Mucosa of descending colon (tissue), 3 donors: ENCODE measurements around the gene DENND1A. TPM values are rescaled to one million over a fixed set of nuclear protein-coding genes. Genes with fewer than 3 reads are reported as not detected.

Source experiments
- ATAC-seq: fragments of 200-7000 bp; cut with Tn5 transposase; one replicate; pipeline ENCODE4 v1.9.1; 2020; ENCODE audit warnings: mild to moderate bottlenecking, moderate library complexity
- DNase-seq, 3 donors: peaks; one replicate each; pipeline ENCODE4 v3.0.0-alpha.2; 2020
- H3K36me3 ChIP-seq: fragments of 200-600 bp; one replicate; pipeline ENCODE4 v1.8.0; 2021; ENCODE audit warnings: low read depth, mild to moderate bottlenecking
- H3K4me1 ChIP-seq: fragments of 200-600 bp; one replicate; pipeline ENCODE4 v1.8.0; 2021; ENCODE audit warnings: low read depth, mild to moderate bottlenecking
- H3K4me3 ChIP-seq: fragments of 200-600 bp; one replicate; pipeline ENCODE4 v1.8.0; 2021; ENCODE audit warnings: mild to moderate bottlenecking
- H3K9me3 ChIP-seq: fragments of 200-600 bp; one replicate; pipeline ENCODE4 v1.8.0; 2021; ENCODE audit warnings: mild to moderate bottlenecking
- CTCF ChIP-seq: fragments of 200-600 bp; IDR thresholded peaks from one replicate; pipeline ENCODE4 v1.8.0; 2022; ENCODE audit warnings: antibody characterized with exemption, mild to moderate bottlenecking
- intact Hi-C, 2 donors: fragments of 100-400 bp; cut with DNase I in 1 of 2; cut with micrococcal nuclease in 1 of 2; formaldehyde crosslinking; loops; one replicate each; pipeline versions ENCODE4 v1.11.0 to v1.11.1; 2022; cut with DNase I, micrococcal nuclease
- total RNA-seq, 3 donors: library from RNA; stranded (reverse); fragmentation: NEBNext Ultra II Directional in 2 of 3; extraction: Animal tissue kit (Norgen Biotek cat#: 25700) in 2 of 3; gene quantifications; one replicate each; pipeline versions ENCODE4 v1.2.1 to v1.2.4, GENCODE V29; 2021 to 2023
- donor health status: DM: no; HTN: no; CAD: no; lungs with moderate emphysema.
- donor health status: DM: no; HTN: no; CAD: no.
- donor health status: DM: no; HTN: yes; CAD: no.

DENND1A gene
- total RNA-seq, 3 donors from 2014 or later: 32.8 to 50.0 (median 35.1) TPM

DNA sequence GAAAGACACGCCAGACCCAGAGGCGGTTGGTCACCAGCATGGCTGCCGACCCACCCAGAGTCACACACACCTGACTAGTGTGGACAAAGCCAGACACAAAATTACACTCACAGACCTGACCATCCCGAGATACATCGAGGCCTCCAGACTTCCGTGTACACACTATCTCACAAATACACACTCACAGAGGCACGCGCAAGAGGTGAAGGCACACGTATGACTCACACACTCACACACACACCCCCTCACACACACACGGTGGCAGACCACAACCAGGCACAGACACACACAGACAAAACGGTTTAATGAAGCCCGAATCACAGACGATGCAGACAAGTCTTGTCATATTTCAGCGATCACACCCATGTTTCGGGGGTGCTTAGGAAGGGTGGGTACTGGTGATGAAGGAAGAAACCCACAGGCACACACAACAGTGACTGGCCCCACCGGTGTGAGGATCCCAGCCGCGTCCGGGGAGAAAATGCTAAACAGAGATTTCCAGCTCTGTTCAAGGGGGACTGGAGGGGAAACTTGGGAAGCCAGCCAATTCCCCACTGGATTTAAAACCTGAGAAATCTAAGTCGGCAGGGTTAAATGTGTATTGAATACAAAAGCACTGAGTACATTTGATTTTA lies 522.6 kb downstream of the DENND1A start:
- Histone ChIP-seq H3K9me3 (no peaks in the 10 kb centered on the region), H3K4me1 (no peaks in the 10 kb centered on the region), H3K36me3 (no peaks in the 10 kb centered on the region), H3K4me3 (no peak overlapping the region)
- no peak for TF ChIP-seq CTCF
- ATAC-seq: no peak
- peak in 2 of 3 donors; percentile 3 to 17 for DNase-seq
- intact Hi-C loops: no loop called here

- H3K9me3 ChIP-seq: no peaks in the 10 kb centered on the region
- ATAC-seq (no peak), DNase-seq (peak in 2 of 3 donors; percentile 5 to 10)
- no peak for TF ChIP-seq CTCF
- intact Hi-C loops: no loop called here
- no peaks in the 10 kb centered on the region for H3K4me1 ChIP-seq
- H3K4me3 ChIP-seq: no peak overlapping the region
- H3K36me3 ChIP-seq: no peaks in the 10 kb centered on the region
Observed at GRCh38 chr9:123406691-123407216, 523.2 kb downstream of the DENND1A start.

GRCh38 chr9:123406016-123406415 lies 523.9 kb downstream of the DENND1A start:
- ATAC-seq (no peak), DNase-seq (peak in 2 of 3 donors; percentile 1 to 2)
- Histone ChIP-seq H3K9me3 (no peaks in the 10 kb centered on the region), H3K4me3 (no peak overlapping the region), H3K36me3 (no peaks in the 10 kb centered on the region), H3K4me1 (no peaks in the 10 kb centered on the region)
- intact Hi-C loops: no loop called here
- TF ChIP-seq CTCF: no peak

DNA sequence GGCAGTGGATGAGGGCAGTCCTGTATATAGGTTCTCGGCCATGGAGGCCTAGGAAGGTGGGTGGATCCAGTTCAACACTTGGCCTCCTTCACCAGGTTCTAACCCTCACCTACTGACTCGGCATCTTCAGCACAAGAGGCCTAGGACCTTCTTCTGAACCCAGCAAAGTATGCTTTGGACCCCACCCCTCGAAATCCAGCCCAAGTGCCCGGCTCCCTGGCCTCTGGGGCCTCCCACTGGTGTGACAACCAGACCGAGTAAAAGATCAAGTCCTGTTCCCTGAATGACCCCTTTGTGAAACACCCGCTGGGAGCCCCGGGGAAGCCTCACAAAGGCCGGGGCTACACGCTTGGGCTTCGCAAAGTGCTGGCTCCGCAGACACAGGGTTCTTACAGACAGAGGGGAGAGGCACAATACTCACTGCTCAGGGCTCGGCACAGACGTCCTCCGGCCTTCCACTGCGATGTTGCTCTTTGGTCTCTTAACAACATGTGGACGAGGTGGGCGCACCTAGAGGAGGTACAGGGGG lies 526.9 kb downstream of the DENND1A start:
- ATAC-seq (no peak), DNase-seq (peak in 1 of 3 donors; percentile 10)
- intact Hi-C loops: no loop called here
- Histone ChIP-seq H3K4me3 (no peak overlapping the region), H3K4me1 (no peaks in the 10 kb centered on the region), H3K36me3 (no peaks in the 10 kb centered on the region), H3K9me3 (no peaks in the 10 kb centered on the region)
- TF ChIP-seq CTCF: no peak

DNA sequence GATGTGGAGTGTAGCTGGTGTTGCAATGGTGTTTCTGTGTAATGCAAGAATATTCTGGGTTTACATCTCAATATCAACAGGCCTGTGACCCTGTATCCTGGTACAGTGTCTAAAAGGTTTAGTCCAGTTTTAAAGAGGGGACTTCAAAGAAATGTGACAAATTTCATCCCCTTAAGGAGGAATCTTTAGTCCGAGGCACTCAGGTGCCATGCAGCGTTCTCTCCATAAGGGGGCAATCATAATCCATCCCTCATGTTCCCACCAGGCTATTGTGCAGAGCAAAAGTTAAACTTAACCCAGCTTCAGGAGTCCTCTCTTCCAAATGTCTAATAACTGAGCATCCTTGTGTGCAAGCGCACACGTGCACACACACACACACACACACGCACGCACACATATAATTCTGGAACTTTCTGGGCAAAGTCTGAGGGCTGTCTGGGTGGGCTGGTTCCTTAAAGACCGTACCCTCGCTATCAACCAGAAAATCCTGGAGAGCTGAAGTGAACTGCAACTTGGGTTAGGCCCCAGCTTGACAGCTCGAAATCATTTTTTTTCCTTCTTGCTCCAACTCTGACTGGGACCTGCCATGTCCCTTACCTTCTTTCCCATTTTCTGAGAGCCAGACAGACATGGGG lies 527.9 kb downstream of the DENND1A start:
- H3K4me3 ChIP-seq: no peak overlapping the region
- ATAC-seq (peak; percentile 83), DNase-seq (peak in 2 of 3 donors; percentile 38 to 57)
- TF ChIP-seq CTCF: peak; percentile 40
- H3K36me3 ChIP-seq: no peaks in the 10 kb centered on the region
- H3K9me3 ChIP-seq: no peaks in the 10 kb centered on the region
- no peaks in the 10 kb centered on the region for H3K4me1 ChIP-seq
- intact Hi-C loops: no loop called here
